Colon (tissue), 2 donors: Measurements from ENCODE around the gene KLHL28.
A peak's percentile ranks its signal among the peaks of the same experiment; 100 is the strongest.

Experiments used
- FAIRE-seq: peaks from 2 replicates; lab custom pipeline; 2012; peaks lifted over from hg19 to GRCh38; lab: Jason Lieb, UNC
- donor health status: control.
- donor health status: control.

The KLHL28 gene, protein sequence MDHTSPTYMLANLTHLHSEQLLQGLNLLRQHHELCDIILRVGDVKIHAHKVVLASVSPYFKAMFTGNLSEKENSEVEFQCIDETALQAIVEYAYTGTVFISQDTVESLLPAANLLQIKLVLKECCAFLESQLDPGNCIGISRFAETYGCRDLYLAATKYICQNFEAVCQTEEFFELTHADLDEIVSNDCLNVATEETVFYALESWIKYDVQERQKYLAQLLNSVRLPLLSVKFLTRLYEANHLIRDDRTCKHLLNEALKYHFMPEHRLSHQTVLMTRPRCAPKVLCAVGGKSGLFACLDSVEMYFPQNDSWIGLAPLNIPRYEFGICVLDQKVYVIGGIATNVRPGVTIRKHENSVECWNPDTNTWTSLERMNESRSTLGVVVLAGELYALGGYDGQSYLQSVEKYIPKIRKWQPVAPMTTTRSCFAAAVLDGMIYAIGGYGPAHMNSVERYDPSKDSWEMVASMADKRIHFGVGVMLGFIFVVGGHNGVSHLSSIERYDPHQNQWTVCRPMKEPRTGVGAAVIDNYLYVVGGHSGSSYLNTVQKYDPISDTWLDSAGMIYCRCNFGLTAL

DNA sequence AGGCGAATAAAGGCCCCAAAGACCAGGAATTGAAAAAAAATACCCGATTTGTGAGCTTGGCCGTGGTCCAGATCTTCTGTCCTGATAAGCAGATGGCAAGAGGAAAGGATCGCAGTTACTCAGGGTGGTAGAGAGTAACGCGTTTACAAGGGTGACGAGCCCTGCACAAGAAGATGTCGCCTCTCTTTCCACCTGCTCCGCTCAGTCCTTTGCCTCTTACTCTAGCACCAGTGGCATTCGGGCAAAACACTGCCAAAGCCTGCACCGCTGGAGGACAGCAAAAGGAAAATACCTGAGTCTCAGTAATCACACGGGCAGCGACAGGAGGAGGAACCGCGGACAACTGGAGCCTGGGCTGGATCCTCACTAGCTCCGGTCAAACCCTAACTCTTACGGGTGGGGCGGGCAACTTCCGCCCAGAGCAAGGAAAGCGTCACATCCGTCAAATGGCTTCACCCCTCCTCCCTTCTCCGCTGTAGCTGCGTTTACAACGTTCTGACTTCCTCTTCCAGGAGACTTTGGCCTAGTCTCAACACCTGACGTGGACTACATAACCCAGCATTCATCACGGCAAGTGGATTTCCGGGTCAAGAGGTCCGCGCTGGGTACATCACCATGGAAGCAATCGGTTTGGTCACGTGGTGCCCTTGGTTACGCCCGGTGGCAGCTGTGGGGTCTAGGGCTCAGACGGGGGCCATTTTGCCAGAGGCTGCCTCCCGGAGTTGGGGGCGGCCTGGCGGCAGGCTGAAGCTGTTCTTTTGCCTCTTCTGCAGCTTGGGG is at the start of gene KLHL28, which contains the start of gene TOGARAM1:
KLHL28 (minus strand) TSS at position 394 of the 780 bp plus-strand sequence. CDS start 16,019 bp downstream, outside the sequence.
TOGARAM1 (plus strand) TSS at position 637 of the 780 bp plus-strand sequence. CDS start 232 bp downstream, outside the sequence.
- peak; percentile 90 for FAIRE-seq

DNA sequence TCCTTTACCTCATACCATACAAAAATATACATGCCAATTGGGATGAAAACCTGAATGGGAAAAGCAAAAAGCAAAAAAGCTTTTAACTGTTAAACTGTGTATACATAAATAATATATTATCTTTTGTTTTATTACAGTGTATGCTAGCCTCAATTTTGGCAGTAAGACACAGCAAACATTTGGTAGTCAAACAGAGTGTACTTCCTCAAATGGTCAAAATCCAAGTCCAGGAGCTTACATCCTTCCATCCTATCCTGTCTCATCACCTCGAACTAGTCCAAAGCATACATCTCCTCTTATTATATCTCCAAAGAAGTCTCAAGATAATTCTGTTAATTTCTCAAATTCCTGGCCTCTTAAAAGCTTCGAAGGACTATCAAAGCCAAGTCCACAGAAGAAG is 42.2 kb upstream of the KLHL28 start:
- FAIRE-seq, result no peak

DNA sequence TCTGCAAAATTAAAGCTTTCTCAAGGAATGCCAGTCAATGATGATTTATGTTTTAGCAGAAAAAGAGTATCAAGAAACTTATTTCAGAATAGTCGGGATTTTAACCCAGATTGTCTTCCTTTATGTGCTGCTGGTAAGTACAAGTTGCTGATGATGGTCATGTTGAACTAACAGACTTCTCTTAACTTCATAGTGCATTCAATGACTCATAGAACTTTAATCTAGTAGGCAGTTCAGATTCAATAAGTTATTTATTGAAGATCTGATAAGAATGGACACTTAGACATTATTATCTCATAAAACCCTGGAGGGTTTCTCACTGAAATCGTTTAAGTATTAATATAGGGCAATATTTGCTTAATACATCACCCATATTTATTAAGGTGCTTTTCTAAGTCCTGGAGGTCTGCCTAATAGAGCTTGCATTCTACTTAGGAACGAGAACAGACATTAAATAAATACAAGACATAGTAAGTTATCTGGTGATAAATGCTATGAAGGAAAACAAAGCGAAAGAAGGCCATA is 34.1 kb upstream of the KLHL28 start:
- no peak for FAIRE-seq

DNA sequence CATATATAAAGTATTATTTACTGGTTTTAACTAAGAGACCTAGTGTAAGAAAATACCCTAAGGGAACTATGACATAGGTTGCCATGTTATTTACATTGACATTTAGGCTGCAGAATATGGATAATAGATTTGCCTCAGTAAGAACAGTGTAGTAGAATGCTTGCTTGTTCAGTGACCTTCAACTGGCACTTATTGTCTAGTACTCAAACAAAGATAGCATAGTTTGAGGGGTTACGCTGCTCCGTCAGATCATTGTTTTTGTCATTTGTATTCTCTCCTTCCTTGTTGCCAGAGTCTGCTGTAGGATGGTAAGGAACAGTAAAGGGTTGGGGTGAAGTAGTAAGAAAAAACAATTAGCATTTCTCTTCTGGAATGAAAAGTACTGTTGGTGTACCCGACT is 33.4 kb upstream of the KLHL28 start:
- no peak for FAIRE-seq

DNA sequence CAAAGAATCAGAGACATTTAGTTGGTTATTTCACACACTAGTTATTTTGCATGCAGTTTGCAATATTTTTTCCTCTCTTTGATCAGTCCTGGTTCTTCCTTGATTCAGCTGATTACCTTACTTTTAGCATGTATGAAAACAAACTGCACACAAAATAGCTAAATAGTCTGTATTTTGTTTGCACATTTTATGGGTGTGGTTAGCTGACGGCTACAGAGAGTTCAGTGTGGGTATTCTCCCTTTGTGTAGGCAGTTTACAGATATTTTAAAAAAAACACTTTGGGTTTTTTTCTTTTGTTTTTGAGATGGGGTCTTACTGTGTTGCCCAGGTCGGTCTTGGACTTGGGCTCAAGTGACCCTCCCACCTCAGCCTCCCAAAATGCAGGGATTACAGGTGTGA is 28.8 kb upstream of the KLHL28 start:
- FAIRE-seq, result no peak

DNA sequence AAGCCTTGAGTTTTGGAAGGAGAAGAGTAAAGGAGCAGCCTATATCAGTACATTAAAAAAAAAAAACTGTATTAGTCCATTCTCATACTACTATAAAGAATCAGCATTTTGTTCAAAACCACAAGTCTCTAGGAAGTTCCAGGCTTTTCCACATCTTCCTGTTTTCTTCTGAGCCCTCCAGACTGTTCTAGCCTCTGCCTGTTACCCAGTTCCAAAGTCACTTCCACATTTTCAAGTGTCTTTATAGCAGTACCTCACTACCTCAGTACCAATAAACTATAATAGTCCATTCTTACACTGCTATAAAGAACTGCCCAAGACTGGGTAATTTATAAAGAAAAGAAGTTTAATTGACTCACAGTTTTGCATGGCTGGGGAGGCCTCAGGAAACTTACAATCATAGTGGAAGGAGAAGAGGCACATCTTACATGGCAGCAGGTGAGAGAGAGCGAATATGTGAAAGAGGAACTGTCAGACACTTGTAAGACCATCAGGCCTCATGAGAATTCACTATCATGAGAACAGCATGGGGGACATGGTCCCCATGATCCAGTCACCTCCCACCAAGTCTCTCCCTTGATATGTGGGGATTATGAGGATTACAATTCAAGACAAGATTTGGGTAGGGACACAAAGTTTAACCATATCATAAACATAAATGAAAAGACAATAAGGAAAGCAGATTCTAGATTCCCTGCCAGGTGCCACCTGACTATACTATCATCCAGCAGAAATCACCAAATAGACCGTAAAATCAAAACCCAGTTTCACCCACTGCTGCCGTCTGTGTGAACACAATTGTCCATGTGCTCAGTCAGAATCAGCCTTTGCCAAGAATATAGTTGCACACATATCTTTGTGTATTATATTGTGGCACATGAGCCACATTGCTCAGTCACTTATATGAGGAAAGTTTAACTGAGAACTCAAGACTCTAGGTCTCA is 28.0 kb upstream of the KLHL28 start:
- no peak for FAIRE-seq

DNA sequence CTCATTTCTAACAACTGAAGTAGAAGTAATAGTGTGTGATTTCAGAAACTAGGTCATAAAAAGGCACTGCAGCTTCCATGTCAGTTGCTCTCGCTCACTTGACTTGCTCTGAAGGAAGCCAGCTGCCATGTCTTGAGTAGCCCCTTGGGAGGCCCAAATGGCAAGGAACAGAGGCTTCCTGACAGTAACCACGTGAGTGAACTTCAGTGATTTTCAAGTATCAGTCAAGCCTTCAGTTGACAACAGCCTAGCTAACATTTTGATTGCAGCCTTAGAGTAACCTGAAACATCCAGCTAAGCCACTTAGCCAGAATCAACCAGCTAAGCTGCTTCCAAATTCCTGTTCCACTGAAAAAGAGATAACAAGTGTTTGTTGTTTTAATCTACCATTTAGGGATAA is 26.9 kb upstream of the KLHL28 start:
- FAIRE-seq, result no peak

DNA sequence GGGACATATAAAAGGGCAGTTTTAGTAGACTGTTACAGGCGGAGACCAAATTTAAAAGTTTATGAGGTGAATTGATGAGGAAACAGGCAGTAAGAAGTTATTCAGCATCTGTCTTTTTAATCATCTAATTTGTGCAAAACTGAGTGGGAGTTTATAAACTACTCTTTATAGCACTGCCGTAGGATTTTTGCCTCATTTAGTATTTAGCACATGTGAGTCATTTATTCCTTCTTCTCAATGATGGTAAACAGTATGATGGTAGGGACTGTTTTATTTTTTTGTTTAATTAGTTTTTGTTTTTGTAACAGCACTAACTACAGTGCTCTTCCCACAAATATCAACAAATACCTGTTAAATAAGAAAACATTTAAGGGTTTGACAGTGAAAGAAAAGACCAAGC is 20.8 kb upstream of the KLHL28 start:
- FAIRE-seq, result no peak

DNA sequence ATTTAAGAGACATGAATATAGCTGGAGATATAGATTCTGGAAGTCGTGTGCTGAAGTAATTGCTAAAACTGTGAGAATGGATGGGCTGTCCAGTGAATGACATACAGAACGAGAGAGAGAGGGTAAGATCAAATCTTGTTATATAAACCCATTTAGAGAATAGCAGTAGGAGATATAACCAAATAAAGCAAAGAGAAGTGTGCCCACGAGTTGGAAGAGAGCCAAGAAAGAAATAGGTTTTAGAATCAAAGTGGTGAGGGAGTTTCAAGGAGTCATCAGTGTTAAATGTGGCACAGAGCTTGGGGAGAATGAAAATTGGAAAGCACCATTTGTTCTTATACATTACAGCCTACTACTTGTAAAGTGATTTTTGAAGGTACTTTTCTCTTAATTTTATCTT is 19.5 kb upstream of the KLHL28 start:
- no peak for FAIRE-seq

DNA sequence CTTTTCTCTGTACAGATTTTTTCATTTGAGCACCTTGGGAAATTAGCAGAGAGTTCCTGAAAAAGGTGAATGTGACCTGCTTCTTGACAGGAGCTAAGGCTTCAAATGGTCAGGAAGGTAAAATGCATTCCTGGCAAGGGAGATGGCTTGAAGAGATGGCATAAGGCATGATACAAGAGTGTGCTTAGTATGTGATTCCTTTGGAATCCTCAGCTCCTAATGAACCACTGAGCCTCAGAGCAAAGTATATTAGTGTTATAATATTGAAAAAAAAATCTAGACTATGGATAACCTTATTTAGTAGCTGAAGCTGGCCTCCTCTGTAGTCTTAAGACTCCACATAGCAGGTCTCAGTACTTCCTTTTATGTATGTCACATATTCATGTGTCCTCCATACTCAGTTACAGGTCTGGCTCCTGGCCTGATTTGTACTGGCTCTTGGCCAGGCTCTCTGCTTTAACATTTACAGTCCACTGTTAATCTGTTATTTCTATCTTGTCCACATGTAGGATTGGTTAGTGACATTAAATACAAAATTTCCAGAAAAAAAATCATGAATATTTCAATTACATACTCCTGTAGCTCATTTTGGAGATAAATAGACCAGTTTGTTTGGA is 18.1 kb upstream of the KLHL28 start:
- no peak for FAIRE-seq

DNA sequence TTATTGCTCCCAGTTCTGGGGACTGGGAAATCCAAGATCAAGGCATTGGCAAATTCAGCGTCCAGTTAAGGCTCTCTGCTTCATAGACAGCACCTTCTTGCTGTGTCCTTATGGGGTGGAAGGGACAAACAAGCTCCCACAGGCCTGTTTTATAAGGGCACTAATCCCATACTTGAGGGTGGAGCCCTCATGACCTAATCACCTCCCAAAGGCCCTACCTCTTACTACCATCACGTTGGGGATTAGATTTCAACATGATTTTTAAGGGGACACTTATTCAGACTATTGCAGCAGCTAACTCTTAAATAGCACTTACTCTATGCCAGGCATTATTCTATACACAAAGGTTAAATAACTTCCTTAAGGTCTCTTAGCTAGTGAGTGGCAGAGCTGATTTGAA is 17.5 kb upstream of the KLHL28 start:
- no peak for FAIRE-seq

DNA sequence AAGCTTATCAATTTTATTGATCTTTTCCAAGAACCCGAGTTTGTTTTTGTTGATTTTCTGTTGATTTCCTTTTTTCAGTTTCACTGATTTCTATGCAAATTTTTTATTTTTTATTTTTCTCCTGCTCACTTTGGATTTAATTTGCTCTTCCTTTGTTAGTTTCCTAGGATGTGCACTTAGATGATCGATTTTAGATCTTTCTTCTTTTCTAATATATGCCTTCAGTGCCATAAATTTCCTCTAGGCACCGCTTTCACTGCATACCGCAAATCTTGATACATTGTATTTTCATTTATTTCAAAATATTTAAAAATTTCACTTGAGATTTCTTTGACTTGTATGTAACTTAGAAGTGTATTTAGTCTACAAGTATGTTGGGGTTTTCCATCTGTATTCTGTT is 9.7 kb upstream of the KLHL28 start:
- no peak for FAIRE-seq

DNA sequence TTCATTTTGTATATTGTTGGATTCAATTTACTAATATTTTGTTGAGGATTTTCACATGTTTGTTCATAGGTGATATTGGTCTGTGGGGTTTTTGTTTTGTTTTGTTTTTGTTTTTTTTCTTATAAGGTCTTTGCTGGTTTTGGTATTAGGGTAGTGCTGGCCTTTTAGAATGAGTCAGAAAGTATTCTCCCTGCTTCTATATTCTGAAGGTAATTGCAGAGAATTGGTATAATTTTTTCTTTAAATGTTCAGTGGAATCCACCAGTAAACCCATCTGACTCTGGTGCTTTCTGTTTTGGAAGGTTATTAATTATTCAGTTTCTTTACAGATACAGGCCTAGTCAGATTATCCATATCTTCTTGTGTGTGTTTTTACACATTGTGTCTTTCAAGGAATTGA is 9.2 kb upstream of the KLHL28 start:
- FAIRE-seq, result no peak

DNA sequence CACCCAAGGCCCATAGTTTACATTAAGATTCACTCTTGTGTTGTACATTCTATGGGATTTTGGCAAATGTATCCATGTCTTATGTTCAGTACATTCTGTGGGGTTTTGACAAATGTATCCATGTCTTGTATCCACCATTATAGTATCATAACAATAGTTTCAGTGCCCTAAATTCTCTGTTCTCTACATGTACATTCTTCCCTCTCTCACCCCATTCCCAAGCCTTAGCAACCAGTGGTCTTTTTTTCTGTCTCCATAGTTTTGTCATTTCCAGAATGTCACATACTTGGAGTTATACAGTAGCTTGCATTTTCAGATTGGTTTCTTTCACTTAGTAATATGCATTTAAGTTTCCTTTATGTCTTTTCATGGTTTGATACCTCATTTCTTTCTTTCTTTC is 7.0 kb upstream of the KLHL28 start:
- no peak for FAIRE-seq

DNA sequence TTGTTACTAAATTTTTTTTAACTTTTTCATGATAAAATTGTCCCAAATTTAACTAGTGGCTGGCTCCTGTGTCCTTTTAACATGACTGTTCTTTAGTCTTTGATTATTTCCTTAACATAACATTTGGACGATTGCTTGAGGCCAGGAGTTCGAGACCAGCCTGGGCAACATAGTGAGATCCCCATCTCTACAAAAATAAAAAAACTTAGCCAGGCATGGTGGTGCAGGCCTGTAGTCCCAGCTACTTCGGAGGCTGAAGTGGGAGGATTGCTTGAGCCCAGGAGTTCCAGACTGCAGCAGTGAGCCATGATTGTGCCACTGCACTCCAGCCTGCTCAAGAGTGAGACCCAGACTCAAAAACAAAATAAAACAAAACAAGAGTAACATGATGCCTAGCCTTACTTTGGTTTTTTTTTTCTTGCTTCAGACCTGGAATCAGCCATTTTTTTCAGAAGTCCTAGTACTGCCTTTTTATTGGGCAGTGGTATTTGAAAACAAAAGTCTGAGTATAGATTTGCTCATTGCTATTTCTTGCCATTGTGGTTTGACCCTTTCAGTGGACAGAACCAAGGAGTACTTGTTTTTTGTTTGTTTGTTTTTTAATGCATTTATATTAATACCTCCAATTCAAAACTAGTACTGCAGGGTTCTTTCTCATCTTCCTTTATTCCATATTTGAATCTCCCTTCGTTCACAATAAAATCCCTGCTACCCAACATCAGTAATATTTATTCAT is 5.0 kb upstream of the KLHL28 start:
- FAIRE-seq, result no peak

DNA sequence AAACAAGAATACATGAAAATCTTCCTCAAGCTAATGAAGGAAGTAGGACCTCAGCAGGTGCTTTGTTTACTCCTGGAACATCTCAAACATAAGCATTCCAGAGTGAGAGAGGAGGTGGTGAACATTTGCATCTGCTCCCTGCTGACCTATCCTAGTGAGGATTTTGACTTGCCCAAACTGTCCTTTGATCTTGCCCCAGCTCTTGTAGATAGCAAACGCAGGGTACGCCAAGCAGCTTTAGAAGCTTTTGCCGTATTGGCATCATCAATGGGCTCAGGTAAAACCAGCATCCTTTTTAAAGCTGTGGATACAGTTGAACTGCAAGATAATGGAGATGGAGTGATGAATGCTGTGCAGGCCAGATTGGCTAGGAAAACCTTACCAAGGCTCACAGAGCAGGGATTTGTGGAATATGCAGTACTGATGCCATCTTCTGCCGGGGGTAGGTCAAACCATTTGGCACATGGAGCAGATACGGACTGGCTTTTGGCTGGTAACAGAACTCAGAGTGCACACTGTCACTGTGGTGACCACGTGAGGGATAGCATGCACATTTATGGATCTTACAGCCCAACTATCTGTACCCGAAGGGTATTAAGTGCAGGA is 2.1 kb upstream of the KLHL28 start:
- no peak for FAIRE-seq

DNA sequence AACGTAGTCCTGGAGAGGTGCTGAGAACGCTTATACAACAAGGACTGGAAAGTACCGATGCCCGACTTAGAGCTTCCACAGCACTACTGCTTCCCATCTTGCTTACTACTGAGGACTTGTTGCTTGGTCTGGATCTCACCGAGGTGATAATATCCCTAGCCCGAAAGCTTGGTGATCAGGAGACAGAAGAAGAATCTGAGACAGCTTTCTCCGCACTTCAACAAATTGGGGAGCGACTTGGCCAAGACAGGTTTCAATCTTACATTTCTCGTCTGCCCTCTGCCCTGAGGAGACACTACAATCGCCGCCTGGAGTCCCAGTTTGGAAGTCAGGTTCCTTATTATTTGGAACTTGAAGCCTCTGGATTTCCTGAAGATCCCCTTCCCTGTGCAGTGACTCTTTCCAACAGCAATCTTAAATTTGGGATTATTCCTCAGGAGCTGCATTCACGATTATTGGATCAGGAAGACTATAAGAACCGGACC is 1.3 kb upstream of the KLHL28 start:
- no peak for FAIRE-seq

DNA sequence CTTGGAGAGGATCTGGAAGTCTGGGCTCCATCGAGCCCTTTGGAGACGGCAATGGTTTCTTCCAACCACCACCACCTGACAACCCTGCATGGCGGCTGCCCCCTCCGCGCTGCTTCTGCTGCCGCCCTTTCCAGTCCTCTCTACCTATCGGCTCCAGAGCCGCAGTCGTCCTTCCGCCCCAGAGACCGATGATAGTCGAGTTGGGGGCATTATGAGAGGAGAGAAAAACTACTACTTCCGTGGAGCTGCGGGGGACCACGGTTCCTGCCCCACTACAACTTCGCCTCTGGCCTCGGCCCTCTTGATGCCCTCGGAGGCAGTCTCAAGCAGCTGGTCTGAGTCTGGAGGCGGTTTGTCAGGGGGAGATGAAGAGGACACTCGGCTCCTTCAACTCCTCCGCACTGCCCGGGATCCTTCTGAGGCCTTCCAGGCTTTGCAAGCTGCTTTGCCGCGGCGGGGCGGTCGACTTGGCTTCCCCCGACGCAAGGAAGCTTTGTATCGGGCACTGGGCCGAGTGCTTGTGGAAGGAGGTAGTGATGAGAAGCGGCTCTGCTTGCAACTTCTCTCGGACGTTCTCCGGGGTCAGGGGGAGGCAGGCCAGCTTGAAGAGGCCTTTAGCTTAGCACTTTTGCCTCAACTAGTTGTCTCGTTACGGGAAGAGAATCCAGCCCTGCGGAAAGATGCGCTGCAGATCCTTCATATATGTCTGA is 742 bp upstream of the KLHL28 start:
- no peak for FAIRE-seq

DNA sequence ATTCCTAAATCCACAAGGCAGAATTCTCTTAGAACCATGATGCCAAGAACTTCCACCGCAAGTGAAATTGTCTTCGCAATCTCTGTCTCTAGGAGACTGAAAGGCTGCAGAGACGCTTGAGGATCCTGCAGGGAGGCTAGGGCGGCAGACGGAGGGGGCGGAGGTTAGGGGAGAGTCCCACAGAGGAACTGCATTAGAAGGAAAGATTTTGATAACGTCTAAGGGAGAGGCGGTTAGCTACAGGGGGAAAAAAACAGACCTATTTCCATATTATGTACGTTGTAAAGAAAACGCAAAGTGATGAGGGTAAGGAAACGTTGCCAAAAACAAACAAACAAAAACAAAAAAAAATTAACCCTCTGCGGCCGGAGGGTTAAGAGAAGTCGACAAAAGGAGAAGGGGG is 595 bp downstream of the KLHL28 start:
- no peak for FAIRE-seq
